ENCODE results near the gene TSPAN18. TPM values are rescaled to one million over a fixed set of nuclear protein-coding genes. Genes with fewer than 3 reads are reported as not detected.

TSPAN18 gene
- total and polyA plus RNA-seq, 2 of the 8 experiments (the other 6 are each of a cell fraction or from before 2014, with no cell fraction given): 5.2 to 10.2 TPM

DNA sequence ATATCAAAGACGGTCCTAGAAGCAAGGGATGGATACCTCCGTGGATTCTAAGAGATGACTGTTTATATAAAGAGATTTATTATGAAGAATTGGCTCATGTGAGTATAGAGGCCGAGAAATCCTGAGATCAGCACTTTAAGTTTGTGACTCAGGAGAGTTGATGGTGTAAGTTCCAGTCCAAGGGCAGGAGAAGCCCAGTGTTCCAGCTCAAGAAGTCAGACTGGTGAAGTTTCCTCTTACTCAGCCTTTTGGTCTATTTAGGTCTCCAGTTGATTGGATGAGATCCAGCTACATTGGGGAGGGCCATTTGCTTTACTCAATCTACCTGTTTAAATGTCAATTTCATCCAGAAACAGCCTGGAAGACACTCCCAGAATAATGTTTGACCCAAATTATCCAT is 45.1 kb downstream of the TSPAN18 start:
- Histone ChIP-seq H2BK120ac (replicated peaks; ENCODE audit: low read depth, low read length) (no peak overlapping the region), H3K23me2 (ENCODE audit: low read depth, low read length) (no peaks in the 10 kb centered on the region), H2AK5ac (ENCODE audit: low read depth, low read length) (no peak overlapping the region), H3K56ac (replicated peaks; ENCODE audit: insufficient read length, low read depth, low read length) (no peak overlapping the region), H3K9me3 (ENCODE audit: insufficient read depth in 2 of 2, low read depth in 1 of 2, low read length in 1 of 2) (no peaks in the 10 kb centered on the region), H3K4ac (replicated peaks; ENCODE audit: insufficient read length, low read depth, low read length) (no peak overlapping the region), H2AFZ (ENCODE audit: low read length) (no peak overlapping the region), H2BK5ac (ENCODE audit: low read depth, low read length) (no peak overlapping the region), H2BK12ac (ENCODE audit: low read depth, low read length) (no peak overlapping the region), H4K91ac (replicated peaks; ENCODE audit: insufficient read length, low read length) (no peak overlapping the region), H3K79me1 (ENCODE audit: low read depth, low read length) (no peaks in the 10 kb centered on the region), H4K8ac (ENCODE audit: extremely low read depth, insufficient read depth, low read length) (no peak overlapping the region), H4K20me1 (replicated peaks in 1 of 2; ENCODE audit: control insufficient read depth in 1 of 2, insufficient read depth in 2 of 2, low read length in 2 of 2) (no peaks in the 10 kb centered on the region), H3K4me3 (ENCODE audit: extremely low read depth in 1 of 4, insufficient read depth in 2 of 4, low read depth in 3 of 4, low read length in 4 of 4) (no peak overlapping the region), H3K4me2 (ENCODE audit: insufficient read depth in 1 of 2, low read depth in 2 of 2, low read length in 2 of 2) (no peak overlapping the region), H3K14ac (ENCODE audit: insufficient read length) (no peak overlapping the region), H3K27ac (ENCODE audit: low read depth, low read length) (no peak overlapping the region), H3K27me3 (replicated peaks in 1 of 4; ENCODE audit: control insufficient read depth in 3 of 4, extremely low read depth in 1 of 4, insufficient read depth in 3 of 4, low read length in 3 of 4) (no peaks in the 10 kb centered on the region), H3K23ac (ENCODE audit: insufficient read length) (no peak overlapping the region), H3K36me3 (ENCODE audit: control insufficient read depth in 2 of 4, insufficient read depth in 4 of 4, low read length in 3 of 4) (no peaks in the 10 kb centered on the region), H3K18ac (ENCODE audit: extremely low read depth, low read length) (no peak overlapping the region), H3K79me2 (ENCODE audit: control insufficient read depth in 1 of 2, insufficient read depth in 2 of 2, low read length in 2 of 2) (no peaks in the 10 kb centered on the region), H4K5ac (ENCODE audit: insufficient read length, low read depth, low read length) (no peak overlapping the region), H3K4me1 (replicated peaks in 1 of 4; ENCODE audit: control insufficient read depth in 3 of 4, insufficient read depth in 4 of 4, low read length in 3 of 4) (peaks cover 0 to 13% (median 6%) of the 10 kb centered on the region in 4 experiments; a peak in 6 of 7 replicates), H3K9ac (replicated peaks in 1 of 4; ENCODE audit: extremely low read depth in 1 of 4, low read depth in 3 of 4, low read length in 3 of 4) (no peak overlapping the region), H2BK15ac (ENCODE audit: low read length) (no peak overlapping the region), H2BK20ac (ENCODE audit: low read length) (no peak overlapping the region)
- WGBS, 2 experiments (ENCODE audit: extremely low coverage in 1 of 2, insufficient coverage in 1 of 2, insufficient read length in 1 of 2, insufficient replicate concordance in 2 of 2, low coverage in 1 of 2, low lambda C conversion rate in 2 of 2, missing lambda C conversion rate in 1 of 2): 85% methylated on average over 3 of the region's 3 CpGs; no CpG with 5 or more reads in 1 of the 2 experiments
- ChIA-PET CTCF (ENCODE audit: partially characterized antibody) (interaction anchor here (0.8 to 7.6 kb wide), 10 partner anchors 9 to 332 kb away, joined by 3 to 65 read pairs (median 4); no protein-coding TSS in a partner anchor), POLR2A (ENCODE audit: partially characterized antibody) (no interaction called here)
- DNase-seq (ENCODE audit: low read depth in 1 of 2, low spot score in 2 of 2): no peak
- no peak for FAIRE-seq
- TF ChIP-seq PHF8 (conservative IDR thresholded peaks at IDR 0.05; ENCODE audit: low read depth, low read length): no peak
- TF ChIP-seq NANOG (IDR thresholded peaks at IDR 0.05; ENCODE audit: insufficient read depth, low read depth, low read length, poor library complexity, severe bottlenecking): no peak
- TF ChIP-seq GTF2F1 (IDR thresholded peaks at IDR 0.05; ENCODE audit: borderline replicate concordance, low read depth, low read length): no peak
- no peak for TF ChIP-seq TEAD4 (IDR thresholded peaks at IDR 0.05; ENCODE audit: low read depth, low read length)
- TF ChIP-seq, protein P1, sequence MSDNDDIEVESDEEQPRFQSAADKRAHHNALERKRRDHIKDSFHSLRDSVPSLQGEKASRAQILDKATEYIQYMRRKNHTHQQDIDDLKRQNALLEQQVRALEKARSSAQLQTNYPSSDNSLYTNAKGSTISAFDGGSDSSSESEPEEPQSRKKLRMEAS (IDR thresholded peaks at IDR 0.05): no peak
- no peak for TF ChIP-seq SUZ12 (IDR thresholded peaks at IDR 0.05; ENCODE audit: low read length)
- no peak for TF ChIP-seq SP4 (IDR thresholded peaks at IDR 0.05; ENCODE audit: low read length)
- TF ChIP-seq, protein P2, sequence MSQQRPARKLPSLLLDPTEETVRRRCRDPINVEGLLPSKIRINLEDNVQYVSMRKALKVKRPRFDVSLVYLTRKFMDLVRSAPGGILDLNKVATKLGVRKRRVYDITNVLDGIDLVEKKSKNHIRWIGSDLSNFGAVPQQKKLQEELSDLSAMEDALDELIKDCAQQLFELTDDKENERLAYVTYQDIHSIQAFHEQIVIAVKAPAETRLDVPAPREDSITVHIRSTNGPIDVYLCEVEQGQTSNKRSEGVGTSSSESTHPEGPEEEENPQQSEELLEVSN (IDR thresholded peaks at IDR 0.05): no peak
- no peak for TF ChIP-seq KDM4A (IDR thresholded peaks at IDR 0.05; ENCODE audit: low read depth, low read length, severe bottlenecking)
- TF ChIP-seq CBX8 (IDR thresholded peaks at IDR 0.05; ENCODE audit: borderline replicate concordance, low read depth, low read length): no peak
- no peak for TF ChIP-seq SIRT6 (IDR thresholded peaks at IDR 0.05; ENCODE audit: low read length)
- TF ChIP-seq RXRA (IDR thresholded peaks at IDR 0.05; ENCODE audit: insufficient read depth, low read depth, low read length): no peak
- no peak for TF ChIP-seq TAF7 (optimal IDR thresholded peaks at IDR 0.05; ENCODE audit: borderline replicate concordance, low read depth, low read length)
- TF ChIP-seq POU5F1 (IDR thresholded peaks at IDR 0.05; ENCODE audit: low read depth, low read length): no peak
